Transverse colon (tissue), 3 donors: ENCODE results near the gene LRIG1.

Experiments used
- EP300 ChIP-seq: sonication (generic); formaldehyde crosslinking; IDR thresholded peaks from one replicate; pipeline ENCODE4 v1.6.1; 2017; ENCODE audit warnings: antibody characterized with exemption, low read depth
- POLR2AphosphoS5 ChIP-seq, 3 donors: sonication (generic); formaldehyde crosslinking; IDR thresholded peaks; one replicate each; pipeline ENCODE4 v1.6.1; 2016; ENCODE audit warnings: antibody characterized with exemption in 3 of 3

DNA sequence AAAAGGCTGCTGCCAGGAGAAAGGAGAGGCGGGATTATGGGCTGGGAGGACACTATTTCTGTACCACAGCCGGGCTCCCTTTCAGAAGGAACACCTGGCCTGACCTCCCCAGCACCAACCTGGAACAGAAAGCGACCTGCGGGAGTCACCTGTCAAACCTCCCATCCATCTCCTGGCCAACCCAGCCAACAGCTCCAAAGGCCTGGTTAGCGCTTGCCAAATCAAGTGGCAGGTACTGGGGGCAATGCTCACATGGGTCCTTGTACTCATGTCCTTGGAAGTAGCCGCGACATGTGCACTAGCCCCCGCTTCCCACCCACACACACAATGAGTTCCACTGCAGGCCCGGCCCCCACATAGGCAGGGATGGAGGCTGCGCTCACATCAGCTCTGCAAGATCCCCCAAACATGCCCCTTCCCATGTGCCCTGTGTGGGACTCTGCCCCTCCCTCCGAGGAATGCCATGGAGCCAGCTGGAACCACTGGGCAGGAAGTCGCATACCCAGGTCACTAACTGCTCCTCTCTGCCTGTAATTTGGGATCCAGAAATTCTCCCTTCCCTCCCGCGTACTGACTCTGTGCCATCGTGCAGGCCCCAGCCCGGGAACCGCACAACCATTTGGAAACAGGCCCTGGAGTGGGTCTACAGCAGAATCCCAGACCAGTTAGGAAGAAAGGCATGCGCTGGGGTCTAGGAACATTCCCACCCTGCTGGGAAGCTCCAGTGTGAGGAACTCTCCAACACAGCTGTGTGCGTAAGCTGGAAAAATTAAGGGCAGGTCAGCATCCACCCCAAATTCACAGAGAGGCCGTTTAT lies 98.9 kb downstream of the LRIG1 start:
- no peak for TF ChIP-seq EP300
- TF ChIP-seq POLR2AphosphoS5 (IDR thresholded peaks at IDR 0.05): no peak
